HepG2 (cell line): ENCODE results near the gene CORO7. TPM values are rescaled to one million over a fixed set of nuclear protein-coding genes. Genes with fewer than 3 reads are reported as not detected.

ENCODE experiments used
- HDAC1 ChIP-seq: sonication (generic); formaldehyde crosslinking; IDR thresholded peaks from 2 replicates; pipeline ENCODE4 v1.5.1; 2020; ENCODE audit warnings: mild to moderate bottlenecking, missing genetic modification reagents
- HOXD1 ChIP-seq: sonication (generic); formaldehyde crosslinking; IDR thresholded peaks from 2 replicates; pipeline ENCODE4 v1.5.0; 2020; ENCODE audit warnings: missing genetic modification reagents
- KLF13 ChIP-seq: sonication (generic); formaldehyde crosslinking; IDR thresholded peaks from 2 replicates; pipeline ENCODE4 v1.4.0; 2020; ENCODE audit warnings: mild to moderate bottlenecking, missing genetic modification reagents
- MIXL1 ChIP-seq: IDR thresholded peaks from 2 replicates; pipeline ENCODE4 v1.6.1; 2016
- NCOR1 ChIP-seq: fragments of 200-600 bp; sonication (generic); IDR thresholded peaks from 2 replicates; pipeline ENCODE4 v1.7.0; 2017; ENCODE audit warnings: antibody characterized with exemption, low read length, borderline replicate concordance
- SOX5 ChIP-seq: IDR thresholded peaks from 2 replicates; pipeline ENCODE4 v1.6.1; 2016; ENCODE audit warnings: borderline replicate concordance
- ZNF10 ChIP-seq: sonication (generic); formaldehyde crosslinking; IDR thresholded peaks from 2 replicates; pipeline ENCODE4 v1.4.0; 2020; ENCODE audit warnings: mild to moderate bottlenecking, low read depth, missing genetic modification reagents, borderline replicate concordance
- ZNF253 ChIP-seq: sonication (generic); formaldehyde crosslinking; IDR thresholded peaks from 2 replicates; pipeline ENCODE4 v1.8.0; 2022; ENCODE audit warnings: mild to moderate bottlenecking, missing genetic modification reagents, borderline replicate concordance
- ZNF460 ChIP-seq: sonication (generic); formaldehyde crosslinking; IDR thresholded peaks from 2 replicates; pipeline ENCODE4 v1.5.1; 2020; ENCODE audit warnings: missing genetic modification reagents, mild to moderate bottlenecking, borderline replicate concordance
- ZNF619 ChIP-seq: sonication (generic); formaldehyde crosslinking; IDR thresholded peaks from 2 replicates; pipeline ENCODE4 v1.4.0; 2020; ENCODE audit warnings: mild to moderate bottlenecking, missing genetic modification reagents
- ZNF687 ChIP-seq: sonication (generic); formaldehyde crosslinking; IDR thresholded peaks from 2 replicates; pipeline ENCODE4 v1.5.1; 2020; ENCODE audit warnings: mild to moderate bottlenecking, missing genetic modification reagents, moderate library complexity
- polyA plus RNA-seq, 8 experiments: library from polyadenylated mRNA; depleted of rRNA in 3 of 8; stranded (reverse) in 7 of 8; unstranded in 1 of 8; fragments of >200 nt; fragmentation: Illumina TruSeq in 4 of 8; extraction: Trizol in 4 of 8; gene quantifications; 2 replicates each; pipeline versions ENCODE4 v1.2.1 to v1.2.3, GENCODE V29; 2011 to 2016; ENCODE audit warnings: low read depth in 4 of 8, missing spikeins in 1 of 8, mixed read lengths in 1 of 8; ENCODE audit not compliant: insufficient read depth in 1 of 8
- total RNA-seq, 5 experiments: library from RNA; depleted of rRNA; stranded (reverse); fragments of >200 nt; fragmentation: Illumina TruSeq; extraction: Trizol; gene quantifications; 2 replicates each; pipeline ENCODE4 v1.2.3, GENCODE V29; 2016; ENCODE audit warnings: low read depth in 1 of 5
- TF ChIP-seq, protein P1 (sequence below): IDR thresholded peaks from 2 replicates; pipeline ENCODE4 v1.6.1; 2016

CORO7 gene
- total and polyA plus RNA-seq, 2 of the 13 experiments (the other 11 are each of a cell fraction or from before 2014, with no cell fraction given): 9.9 to 14.3 TPM

GRCh38 chr16:4316864-4317531, 99.4 kb downstream of the CORO7 start (continued):
- TF ChIP-seq ZNF619 (CRISPR knock-in tag) (no peak), ZNF10 (CRISPR knock-in tag) (no peak), ZNF687 (CRISPR knock-in tag) (peak; percentile 29; the same call in 1 of the 2 replicates), ZNF460 (CRISPR knock-in tag) (no peak), SOX5 (CRISPR knock-in tag) (no peak), ZNF253 (CRISPR knock-in tag) (no peak), HDAC1 (0 out of 2 replicates have a peak, but pooled peaks have one; percentile 8), NCOR1 (no peak), HOXD1 (CRISPR knock-in tag) (no peak), MIXL1 (CRISPR knock-in tag) (no peak), KLF13 (CRISPR knock-in tag) (no peak)
- TF ChIP-seq, protein P1, sequence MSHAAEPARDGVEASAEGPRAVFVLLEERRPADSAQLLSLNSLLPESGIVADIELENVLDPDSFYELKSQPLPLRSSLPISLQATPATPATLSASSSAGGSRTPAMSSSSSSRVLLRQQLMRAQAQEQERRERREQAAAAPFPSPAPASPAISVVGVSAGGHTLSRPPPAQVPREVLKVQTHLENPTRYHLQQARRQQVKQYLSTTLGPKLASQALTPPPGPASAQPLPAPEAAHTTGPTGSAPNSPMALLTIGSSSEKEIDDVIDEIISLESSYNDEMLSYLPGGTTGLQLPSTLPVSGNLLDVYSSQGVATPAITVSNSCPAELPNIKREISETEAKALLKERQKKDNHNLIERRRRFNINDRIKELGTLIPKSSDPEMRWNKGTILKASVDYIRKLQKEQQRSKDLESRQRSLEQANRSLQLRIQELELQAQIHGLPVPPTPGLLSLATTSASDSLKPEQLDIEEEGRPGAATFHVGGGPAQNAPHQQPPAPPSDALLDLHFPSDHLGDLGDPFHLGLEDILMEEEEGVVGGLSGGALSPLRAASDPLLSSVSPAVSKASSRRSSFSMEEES (CRISPR knock-in tag): no peak
